H1 (cell line): ENCODE measurements around the gene TCAF1. TPM values are rescaled to one million over a fixed set of nuclear protein-coding genes. Genes with fewer than 3 reads are reported as not detected.

ENCODE experiments used
- CTCF ChIA-PET: fragments of 300-600 bp; sonication (Branson Sonifier 250); formaldehyde crosslinking; loops from one replicate; lab custom pipeline; 2021; ENCODE audit not compliant: partially characterized antibody; lab: Charles Lee
- POLR2A ChIA-PET: fragments of 300-600 bp; sonication (Branson Sonifier 250); formaldehyde crosslinking; loops from one replicate; lab custom pipeline; 2021; ENCODE audit warnings: inconsistent platforms; ENCODE audit not compliant: partially characterized antibody; lab: Charles Lee
- DNase-seq, 2 experiments: peaks; one replicate each; pipeline versions ENCODE4 v3.0.0 to v3.0.0-alpha.2; 2010 to 2022; ENCODE audit warnings: low spot score in 2 of 2, low read depth in 1 of 2, mixed read lengths in 1 of 2
- FAIRE-seq: peaks from 2 replicates; lab custom pipeline; 2011; peaks lifted over from hg19 to GRCh38; lab: Jason Lieb, UNC
- H2AFZ ChIP-seq: 2 replicates; pipeline ENCODE4 v1.8.1; 2012; ENCODE audit warnings: low read length, inconsistent platforms
- H2AK5ac ChIP-seq: 2 replicates; pipeline ENCODE4 v1.6.1; 2013; ENCODE audit warnings: low read depth, low read length
- H2BK120ac ChIP-seq: replicated peaks from 2 replicates; pipeline ENCODE3; 2013; ENCODE audit warnings: low read depth, low read length, inconsistent platforms
- H2BK12ac ChIP-seq: 2 replicates; pipeline ENCODE4 v1.6.1; 2013; ENCODE audit warnings: low read depth, low read length
- H2BK15ac ChIP-seq: 2 replicates; pipeline ENCODE4 v1.6.1; 2013; ENCODE audit warnings: low read length
- H2BK20ac ChIP-seq: 2 replicates; pipeline ENCODE4 v1.6.1; 2013; ENCODE audit warnings: low read length
- H2BK5ac ChIP-seq: 2 replicates; pipeline ENCODE4 v1.6.1; 2013; ENCODE audit warnings: low read depth, low read length
- H3K14ac ChIP-seq: 2 replicates; pipeline ENCODE4 v1.6.1; 2013; ENCODE audit warnings: inconsistent platforms; ENCODE audit not compliant: insufficient read length
- H3K18ac ChIP-seq: 2 replicates; pipeline ENCODE4 v1.6.1; 2013; ENCODE audit warnings: low read length; ENCODE audit errors: extremely low read depth
- H3K23ac ChIP-seq: 2 replicates; pipeline ENCODE4 v1.6.1; 2013; ENCODE audit warnings: inconsistent platforms; ENCODE audit not compliant: insufficient read length
- H3K23me2 ChIP-seq: 2 replicates; pipeline ENCODE4 v1.6.1; 2013; ENCODE audit warnings: low read depth, low read length
- H3K27ac ChIP-seq: 2 replicates; pipeline ENCODE4 v1.6.1; 2011; ENCODE audit warnings: low read depth, low read length, inconsistent platforms
- H3K27me3 ChIP-seq, 4 experiments: replicated peaks in 1 of 4; 1 replicate in 1 of 4; 2 replicates in 3 of 4; pipeline versions ENCODE4 v1.6.1 to v1.8.1; 2011 to 2013; ENCODE audit warnings: low read length in 3 of 4, mild to moderate bottlenecking in 3 of 4, inconsistent platforms in 2 of 4, mixed read lengths in 2 of 4, moderate library complexity in 1 of 4; ENCODE audit not compliant: control insufficient read depth in 3 of 4, insufficient read depth in 3 of 4; ENCODE audit errors: extremely low read depth in 1 of 4
- H3K36me3 ChIP-seq, 4 experiments: 2 replicates each; pipeline versions ENCODE4 v1.6.1 to v1.8.1; 2011 to 2013; ENCODE audit warnings: mild to moderate bottlenecking in 4 of 4, low read length in 3 of 4, moderate library complexity in 2 of 4, control low read depth in 1 of 4, inconsistent platforms in 1 of 4; ENCODE audit not compliant: insufficient read depth in 4 of 4, control insufficient read depth in 2 of 4
- H3K4ac ChIP-seq: replicated peaks from 2 replicates; pipeline ENCODE3; 2013; ENCODE audit warnings: low read length, low read depth, mixed read lengths, inconsistent platforms; ENCODE audit not compliant: insufficient read length
- H3K4me1 ChIP-seq, 4 experiments: replicated peaks in 1 of 4; 1 replicate in 1 of 4; 2 replicates in 3 of 4; pipeline versions ENCODE4 v1.6.1 to v1.8.1; 2011 to 2013; ENCODE audit warnings: low read length in 3 of 4, inconsistent platforms in 2 of 4, mixed read lengths in 1 of 4; ENCODE audit not compliant: insufficient read depth in 4 of 4, control insufficient read depth in 3 of 4
- H3K4me2 ChIP-seq, 2 experiments: 2 replicates each; pipeline versions ENCODE4 v1.6.1 to v1.8.1; 2011 to 2013; ENCODE audit warnings: low read depth in 2 of 2, low read length in 2 of 2, control low read depth in 1 of 2, inconsistent platforms in 1 of 2, mild to moderate bottlenecking in 1 of 2; ENCODE audit not compliant: insufficient read depth in 1 of 2
- H3K4me3 ChIP-seq, 4 experiments: fragments of 200-600, 300-600 bp in 1 of 4; sonication (generic), shearing (Covaris generic), sonication (Bioruptor Twin) in 1 of 4; 2 replicates each; pipeline versions ENCODE4 v1.5.1 to v1.8.1; 2011 to 2016; ENCODE audit warnings: low read length in 4 of 4, low read depth in 3 of 4, control low read depth in 2 of 4, inconsistent platforms in 2 of 4, mild to moderate bottlenecking in 2 of 4, mixed read lengths in 1 of 4, moderate library complexity in 1 of 4; ENCODE audit not compliant: insufficient read depth in 2 of 4; ENCODE audit errors: extremely low read depth in 1 of 4
- H3K56ac ChIP-seq: replicated peaks from 2 replicates; pipeline ENCODE3; 2013; ENCODE audit warnings: low read depth, mild to moderate bottlenecking, mixed read lengths, low read length, inconsistent platforms; ENCODE audit not compliant: insufficient read length
- H3K79me1 ChIP-seq: 2 replicates; pipeline ENCODE4 v1.6.1; 2013; ENCODE audit warnings: low read depth, low read length, control low read depth
- H3K79me2 ChIP-seq, 2 experiments: 2 replicates each; pipeline versions ENCODE4 v1.6.1 to v1.8.1; 2012 to 2013; ENCODE audit warnings: low read length in 2 of 2, mild to moderate bottlenecking in 2 of 2, inconsistent platforms in 1 of 2; ENCODE audit not compliant: insufficient read depth in 2 of 2, control insufficient read depth in 1 of 2
- H3K9ac ChIP-seq, 4 experiments: replicated peaks in 1 of 4; 1 replicate in 1 of 4; 2 replicates in 3 of 4; pipeline versions ENCODE4 v1.6.1 to v1.8.1; 2011 to 2013; ENCODE audit warnings: low read depth in 3 of 4, low read length in 3 of 4, control low read depth in 2 of 4, mild to moderate bottlenecking in 2 of 4, moderate library complexity in 2 of 4, inconsistent platforms in 1 of 4; ENCODE audit errors: extremely low read depth in 1 of 4
- H3K9me3 ChIP-seq, 2 experiments: 2 replicates each; pipeline versions ENCODE4 v1.6.1 to v1.8.1; 2012 to 2013; ENCODE audit warnings: mild to moderate bottlenecking in 2 of 2, moderate library complexity in 2 of 2, control low read depth in 1 of 2, inconsistent platforms in 1 of 2, low read depth in 1 of 2, low read length in 1 of 2, mixed read lengths in 1 of 2; ENCODE audit not compliant: insufficient read depth in 2 of 2
- H4K20me1 ChIP-seq, 2 experiments: replicated peaks in 1 of 2; 2 replicates each; pipeline versions ENCODE3 to v1.8.1; 2011 to 2013; ENCODE audit warnings: inconsistent platforms in 2 of 2, low read length in 2 of 2, mild to moderate bottlenecking in 1 of 2; ENCODE audit not compliant: insufficient read depth in 2 of 2, control insufficient read depth in 1 of 2
- H4K5ac ChIP-seq: 2 replicates; pipeline ENCODE4 v1.6.1; 2013; ENCODE audit warnings: low read length, low read depth, mixed read lengths, inconsistent platforms; ENCODE audit not compliant: insufficient read length
- H4K8ac ChIP-seq: 2 replicates; pipeline ENCODE4 v1.8.0; 2013; ENCODE audit warnings: mild to moderate bottlenecking, moderate library complexity, low read length, inconsistent platforms; ENCODE audit not compliant: insufficient read depth; ENCODE audit errors: extremely low read depth
- H4K91ac ChIP-seq: replicated peaks from 2 replicates; pipeline ENCODE3; 2013; ENCODE audit warnings: low read length, mixed read lengths, inconsistent platforms; ENCODE audit not compliant: insufficient read length
- BRCA1 ChIP-seq: IDR thresholded peaks from 2 replicates; pipeline ENCODE4 v1.6.1; 2012; ENCODE audit warnings: low read depth, low read length, improper control_type of control experiment
- WGBS, 2 experiments: shearing (Covaris generic) in 1 of 2; methylation state at CpG; one replicate each; pipeline versions ENCODE4 v1.1.6 to v1.1.7; 2013 to 2015; ENCODE audit warnings: low lambda C conversion rate in 2 of 2, mixed read lengths in 2 of 2, inconsistent platforms in 1 of 2, low coverage in 1 of 2, missing lambda C conversion rate in 1 of 2; ENCODE audit not compliant: insufficient replicate concordance in 2 of 2, insufficient coverage in 1 of 2, insufficient read length in 1 of 2; ENCODE audit errors: extremely low coverage in 1 of 2, missing lambda C conversion rate in 1 of 2; 5-methylcytosine and 5-hydroxymethylcytosine counted together
- polyA plus RNA-seq, 7 experiments: library from polyadenylated mRNA; depleted of rRNA in 3 of 7; stranded (reverse) in 5 of 7; unstranded in 2 of 7; fragments of >200 nt in 5 of 7; fragments of 200-250 nt in 2 of 7; gene quantifications; 1 replicate in 5 of 7; 2 replicates in 1 of 7; 4 replicates in 1 of 7; pipeline versions ENCODE4 v1.2.1 to v1.2.3, GENCODE V29; 2011 to 2013; ENCODE audit warnings: missing spikeins in 2 of 7, mixed read lengths in 2 of 7
- total RNA-seq: library from RNA; stranded (reverse); fragmentation: NEBNext Ultra II Directional; extraction: Animal tissue kit (Norgen Biotek cat#: 25700); gene quantifications from 2 replicates; pipeline ENCODE4 v1.2.1, GENCODE V29; 2021
- TF ChIP-seq, protein P1 (sequence below), 3 experiments: IDR thresholded peaks; 1 replicate in 2 of 3; 2 replicates in 1 of 3; pipeline versions ENCODE4 v1.5.1 to v1.6.1; 2011; ENCODE audit warnings: low read length in 3 of 3, mild to moderate bottlenecking in 3 of 3, inconsistent platforms in 2 of 3, low read depth in 1 of 3, moderate library complexity in 1 of 3; ENCODE audit not compliant: insufficient read depth in 1 of 3; ENCODE audit errors: control extremely low read depth in 1 of 3

TCAF1 gene
- total and polyA plus RNA-seq, 2 of the 8 experiments (the other 6 are each of a cell fraction or from before 2014, with no cell fraction given): 9.6 to 28.0 TPM

DNA sequence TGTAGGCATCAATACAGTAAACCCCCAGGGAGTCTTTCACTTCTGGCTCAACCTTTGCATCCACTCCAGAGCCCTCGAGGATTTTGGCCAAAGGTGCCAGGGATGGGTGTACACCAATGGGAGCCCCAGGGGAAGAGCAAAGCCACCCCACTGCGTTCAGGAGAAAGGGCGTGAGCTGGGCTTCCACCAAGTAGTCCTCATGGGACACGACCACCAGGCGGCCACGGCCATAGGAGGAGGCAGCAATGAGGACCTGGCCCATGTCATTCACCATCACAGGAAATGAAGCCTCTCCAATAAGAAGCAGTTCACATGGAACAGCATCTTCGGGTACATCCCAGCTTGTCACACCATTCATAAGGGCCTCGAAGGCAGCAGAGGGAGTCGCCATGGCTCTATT, 25.8 kb downstream of the TCAF1 start:
- ChIA-PET POLR2A (interaction anchor here (3.3 kb wide), 1 partner anchor 25 kb away, joined by 9 read pairs; the partner anchor contains the start of gene TCAF1), CTCF (interaction anchor here (1.5 kb wide), 1 partner anchor 14 kb away, joined by 4 read pairs; no protein-coding TSS in a partner anchor)
- Histone ChIP-seq H3K56ac (no peak overlapping the region), H3K4me2 (no peak overlapping the region), H4K20me1 (no peaks in the 10 kb centered on the region), H4K5ac (no peak overlapping the region), H3K9ac (no peak overlapping the region), H3K79me2 (no peaks in the 10 kb centered on the region; a peak in 1 of 4 replicates), H3K4me3 (no peak overlapping the region), H3K79me1 (no peaks in the 10 kb centered on the region), H4K8ac (no peak overlapping the region), H3K27ac (no peak overlapping the region), H3K4ac (no peak overlapping the region), H3K4me1 (no peaks in the 10 kb centered on the region), H2BK15ac (no peak overlapping the region), H2BK120ac (no peak overlapping the region), H2BK12ac (no peak overlapping the region), H3K23me2 (no peaks in the 10 kb centered on the region), H4K91ac (no peak overlapping the region), H3K14ac (no peak overlapping the region), H3K23ac (no peak overlapping the region), H2BK5ac (no peak overlapping the region), H3K18ac (no peak overlapping the region), H2BK20ac (no peak overlapping the region), H3K36me3 (peaks cover 0 to 4% (median 2%) of the 10 kb centered on the region in 4 experiments; a peak in 3 of 8 replicates), H3K27me3 (no peaks in the 10 kb centered on the region), H3K9me3 (no peaks in the 10 kb centered on the region), H2AFZ (no peak overlapping the region), H2AK5ac (no peak overlapping the region)
- no peak for DNase-seq
- no peak for FAIRE-seq
- WGBS, 2 experiments: 91% methylated on average over 9 of the region's 9 CpGs; no CpG with 5 or more reads in 1 of the 2 experiments
- TF ChIP-seq, protein P1, sequence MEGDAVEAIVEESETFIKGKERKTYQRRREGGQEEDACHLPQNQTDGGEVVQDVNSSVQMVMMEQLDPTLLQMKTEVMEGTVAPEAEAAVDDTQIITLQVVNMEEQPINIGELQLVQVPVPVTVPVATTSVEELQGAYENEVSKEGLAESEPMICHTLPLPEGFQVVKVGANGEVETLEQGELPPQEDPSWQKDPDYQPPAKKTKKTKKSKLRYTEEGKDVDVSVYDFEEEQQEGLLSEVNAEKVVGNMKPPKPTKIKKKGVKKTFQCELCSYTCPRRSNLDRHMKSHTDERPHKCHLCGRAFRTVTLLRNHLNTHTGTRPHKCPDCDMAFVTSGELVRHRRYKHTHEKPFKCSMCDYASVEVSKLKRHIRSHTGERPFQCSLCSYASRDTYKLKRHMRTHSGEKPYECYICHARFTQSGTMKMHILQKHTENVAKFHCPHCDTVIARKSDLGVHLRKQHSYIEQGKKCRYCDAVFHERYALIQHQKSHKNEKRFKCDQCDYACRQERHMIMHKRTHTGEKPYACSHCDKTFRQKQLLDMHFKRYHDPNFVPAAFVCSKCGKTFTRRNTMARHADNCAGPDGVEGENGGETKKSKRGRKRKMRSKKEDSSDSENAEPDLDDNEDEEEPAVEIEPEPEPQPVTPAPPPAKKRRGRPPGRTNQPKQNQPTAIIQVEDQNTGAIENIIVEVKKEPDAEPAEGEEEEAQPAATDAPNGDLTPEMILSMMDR (IDR thresholded peaks at IDR 0.05; ENCODE audit: control extremely low read depth in 1 of 3, insufficient read depth in 1 of 3, low read depth in 1 of 3, low read length in 3 of 3): peak in 1 of 3 experiments; percentile 1; a peak in 1 of 4 replicates
- no peak for TF ChIP-seq BRCA1
